GM13977 (cell line): ENCODE results near the gene UFSP1.

Experiments used
- DNase-seq: peaks from one replicate; pipeline ENCODE4 v3.0.0; 2012; ENCODE audit warnings: low spot score
- CTCF ChIP-seq: IDR thresholded peaks from 2 replicates; pipeline ENCODE4 v1.5.1; 2012; ENCODE audit warnings: mild to moderate bottlenecking, control low read depth; ENCODE audit not compliant: insufficient read depth; ENCODE audit errors: extremely low read depth, missing control alignments
- in situ Hi-C: fragments of 300-500 bp; cut with MboI; formaldehyde crosslinking; loops from one replicate; pipeline ENCODE4 v1.12.0; 2022; ENCODE audit warnings: low sequenced_read_pairs, low pct_unique_long_range_greater_than_20kb, mixed read lengths, inconsistent platforms; ENCODE audit not compliant: unreplicated experiment

UFSP1 gene

GRCh38 chr7:100865372-100865911 lies 24.1 kb downstream of the UFSP1 start:
- in situ Hi-C loops, result no loop called here
- no peak for DNase-seq
- TF ChIP-seq CTCF, result no peak

GRCh38 chr7:100864263-100864845 lies 25.2 kb downstream of the UFSP1 start:
- in situ Hi-C loops, result no loop called here
- DNase-seq, result no peak
- no peak for TF ChIP-seq CTCF

- in situ Hi-C loops, result no loop called here
- no peak for DNase-seq
- no peak for TF ChIP-seq CTCF
These were observed 26.0 kb downstream of the UFSP1 start for GRCh38 chr7:100863406-100863950.

GRCh38 chr7:100861616-100861985 lies 27.9 kb downstream of the UFSP1 start:
- in situ Hi-C loops, result no loop called here
- TF ChIP-seq CTCF, result no peak
- DNase-seq, result no peak

- TF ChIP-seq CTCF, result no peak
These were observed 28.6 kb downstream of the UFSP1 start for GRCh38 chr7:100860702-100861615.

GRCh38 chr7:100859856-100860255 lies 29.7 kb downstream of the UFSP1 start:
- DNase-seq, result no peak
- in situ Hi-C loops, result loop anchor here (10.0 kb wide), 1 partner anchor 155 kb away; the partner anchor contains the start of gene POP7
- TF ChIP-seq CTCF, result no peak

More at GRCh38 chr7:100860702-100861615, 28.6 kb downstream of the UFSP1 start:
- in situ Hi-C loops, result no loop called here
- DNase-seq, result no peak
